WTC11 (cell line): ENCODE measurements around the gene CRACDL. TPM values are rescaled to one million over a fixed set of nuclear protein-coding genes. Genes with fewer than 3 reads are reported as not detected.
"Not testable (repeated sequence)": the region's sequence is repeated elsewhere in the genome, so short reads cannot be mapped to it uniquely, and the experiment has no call there.

ENCODE experiments used
- ATAC-seq: fragments of 200-7000 bp; cut with Tn5 transposase; 2 replicates; pipeline ENCODE4 v1.10.0; 2021; ENCODE audit warnings: mild to moderate bottlenecking, moderate library complexity
- CTCF ChIA-PET: fragments of 300-600 bp; sonication (Branson Sonifier 250); formaldehyde crosslinking; loops from one replicate; lab custom pipeline; 2021; ENCODE audit warnings: antibody characterized with exemption; lab: Charles Lee
- POLR2A ChIA-PET: fragments of 350-600 bp; sonication (Branson Sonifier 250); formaldehyde crosslinking; loops from one replicate; lab custom pipeline; 2021; ENCODE audit warnings: antibody characterized with exemption; lab: Charles Lee
- DNase-seq: peaks from one replicate; pipeline ENCODE4 v3.0.0; 2021; ENCODE audit warnings: low spot score
- H3K27ac Mint-ChIP-seq: 2 replicates; pipeline ENCODE4 v1.8.0; 2021; ENCODE audit warnings: mixed read lengths
- H3K27me3 Mint-ChIP-seq: 2 replicates; pipeline ENCODE4 v1.8.0; 2021; ENCODE audit warnings: low read depth, mild to moderate bottlenecking, moderate library complexity, mixed read lengths
- H3K36me3 Mint-ChIP-seq: 2 replicates; pipeline ENCODE4 v1.8.0; 2021; ENCODE audit warnings: mixed read lengths
- H3K4me1 Mint-ChIP-seq: 2 replicates; pipeline ENCODE4 v1.8.0; 2022; ENCODE audit warnings: mixed read lengths
- H3K4me3 Mint-ChIP-seq: 2 replicates; pipeline ENCODE4 v1.8.0; 2021; ENCODE audit warnings: mild to moderate bottlenecking, moderate library complexity, mixed read lengths
- H3K9me3 Mint-ChIP-seq: 2 replicates; pipeline ENCODE4 v1.8.0; 2021; ENCODE audit warnings: mixed read lengths
- ATF2 ChIP-seq: sonication (generic); formaldehyde crosslinking; IDR thresholded peaks from 2 replicates; pipeline ENCODE4 v1.8.1; 2022; ENCODE audit warnings: low read depth, missing genetic modification reagents, borderline replicate concordance
- FOXJ3 ChIP-seq: sonication (generic); formaldehyde crosslinking; IDR thresholded peaks from 2 replicates; pipeline ENCODE4 v1.9.0; 2021; ENCODE audit warnings: missing genetic modification reagents, mild to moderate bottlenecking, borderline replicate concordance
- FOXP1 ChIP-seq: sonication (generic); formaldehyde crosslinking; IDR thresholded peaks from 2 replicates; pipeline ENCODE4 v1.8.0; 2022; ENCODE audit warnings: missing genetic modification reagents, mild to moderate bottlenecking, moderate library complexity, borderline replicate concordance
- GTF2I ChIP-seq: fragments of 250-450 bp; sonication (Bioruptor Pico); conservative IDR thresholded peaks from 2 replicates; pipeline ENCODE4 v1.4.0; 2021; ENCODE audit warnings: mild to moderate bottlenecking
- HMGA2 ChIP-seq: fragments of 250-450 bp; sonication (Bioruptor Pico); IDR thresholded peaks from 2 replicates; pipeline ENCODE4 v1.4.0; 2021; ENCODE audit warnings: mild to moderate bottlenecking, moderate library complexity
- IRF2 ChIP-seq: sonication (generic); formaldehyde crosslinking; IDR thresholded peaks from 2 replicates; pipeline ENCODE4 v1.8.0; 2022; ENCODE audit warnings: low read depth, missing genetic modification reagents, borderline replicate concordance
- NFYB ChIP-seq: sonication (generic); formaldehyde crosslinking; conservative IDR thresholded peaks from 2 replicates; pipeline ENCODE4 v1.8.0; 2022; ENCODE audit warnings: low read depth, missing genetic modification reagents
- NR2C2 ChIP-seq: sonication (generic); formaldehyde crosslinking; IDR thresholded peaks from 2 replicates; pipeline ENCODE4 v1.8.0; 2022; ENCODE audit warnings: mild to moderate bottlenecking, missing genetic modification reagents
- PREB ChIP-seq: sonication (generic); formaldehyde crosslinking; IDR thresholded peaks from 2 replicates; pipeline ENCODE4 v1.8.1; 2022; ENCODE audit warnings: mild to moderate bottlenecking, missing genetic modification reagents, moderate library complexity, borderline replicate concordance
- RORB ChIP-seq: fragments of 250-450 bp; sonication (Bioruptor Pico); IDR thresholded peaks from 2 replicates; pipeline ENCODE4 v1.9.0; 2021; ENCODE audit warnings: mild to moderate bottlenecking
- SP1 ChIP-seq: sonication (generic); formaldehyde crosslinking; conservative IDR thresholded peaks from 2 replicates; pipeline ENCODE4 v1.8.1; 2022; ENCODE audit warnings: missing genetic modification reagents
- USF1 ChIP-seq: sonication (generic); formaldehyde crosslinking; IDR thresholded peaks from 2 replicates; pipeline ENCODE4 v1.8.0; 2022; ENCODE audit warnings: mild to moderate bottlenecking, missing genetic modification reagents
- ZBTB21 ChIP-seq: sonication (generic); formaldehyde crosslinking; IDR thresholded peaks from 2 replicates; pipeline ENCODE4 v1.8.1; 2023; ENCODE audit warnings: mild to moderate bottlenecking, missing genetic modification reagents, borderline replicate concordance
- ZBTB43 ChIP-seq: sonication (generic); formaldehyde crosslinking; IDR thresholded peaks from 2 replicates; pipeline ENCODE4 v1.8.1; 2023; ENCODE audit warnings: mild to moderate bottlenecking, missing genetic modification reagents
- ZNF138 ChIP-seq: sonication (generic); formaldehyde crosslinking; conservative IDR thresholded peaks from 2 replicates; pipeline ENCODE4 v1.8.1; 2022; ENCODE audit warnings: mild to moderate bottlenecking, moderate library complexity, missing genetic modification reagents
- ZNF219 ChIP-seq: sonication (generic); formaldehyde crosslinking; IDR thresholded peaks from 2 replicates; pipeline ENCODE4 v1.8.0; 2023; ENCODE audit warnings: missing genetic modification reagents, mild to moderate bottlenecking, borderline replicate concordance
- ZNF232 ChIP-seq: sonication (generic); formaldehyde crosslinking; IDR thresholded peaks from 2 replicates; pipeline ENCODE4 v1.8.0; 2022; ENCODE audit warnings: mild to moderate bottlenecking, missing genetic modification reagents
- ZNF263 ChIP-seq: sonication (generic); formaldehyde crosslinking; IDR thresholded peaks from 2 replicates; pipeline ENCODE4 v1.8.1; 2022; ENCODE audit warnings: low read depth, mild to moderate bottlenecking, moderate library complexity, missing genetic modification reagents
- ZNF396 ChIP-seq: fragments of 250-450 bp; sonication (Bioruptor Pico); IDR thresholded peaks from 2 replicates; pipeline ENCODE4 v1.8.0; 2021; ENCODE audit warnings: mild to moderate bottlenecking, moderate library complexity, borderline replicate concordance
- ZNF671 ChIP-seq: fragments of 250-450 bp; sonication (Bioruptor Pico); IDR thresholded peaks from 2 replicates; pipeline ENCODE4 v1.8.0; 2021; ENCODE audit warnings: mild to moderate bottlenecking
- total RNA-seq: library from RNA; stranded (reverse); gene quantifications from 3 replicates; pipeline ENCODE4 v1.2.3, GENCODE V29; 2021

The CRACDL gene
- total RNA-seq, 1 experiment from 2014 or later, result 0.72 TPM

GRCh38 chr2:98880266-98881152 is 55.5 kb downstream of the CRACDL start:
- Mint-ChIP-seq H3K4me1 (no peaks in the 10 kb centered on the region), H3K27ac (no peak overlapping the region), H3K27me3 (no peaks in the 10 kb centered on the region), H3K9me3 (peaks cover 9% of the 10 kb centered on the region), H3K36me3 (peaks cover 5% of the 10 kb centered on the region; the same call in 1 of the 2 replicates), H3K4me3 (no peak overlapping the region)
- ChIA-PET CTCF (interaction anchor here (0.6 to 0.9 kb wide), 3 partner anchors 42 to 185 kb away, joined by 3 to 4 read pairs (median 3); no protein-coding TSS in a partner anchor), POLR2A (no interaction called here)
- DNase-seq (no peak), ATAC-seq (no peak)
- TF ChIP-seq ZNF263 (CRISPR knock-in tag) (no peak), NFYB (no peak), NR2C2 (no peak), RORB (CRISPR knock-in tag) (no peak), FOXP1 (CRISPR knock-in tag) (no peak), HMGA2 (no peak), GTF2I (no peak), SP1 (CRISPR knock-in tag) (no peak), ZNF219 (CRISPR knock-in tag) (no peak), PREB (no peak), ZNF396 (no peak), ZNF138 (CRISPR knock-in tag) (no peak)

GRCh38 chr2:98877658-98878057 is 58.4 kb downstream of the CRACDL start:
- H3K4me1 Mint-ChIP-seq, POLR2A ChIA-PET, H3K4me3 Mint-ChIP-seq, H3K27ac Mint-ChIP-seq, ATAC-seq, DNase-seq, H3K27me3 Mint-ChIP-seq, H3K9me3 Mint-ChIP-seq, CTCF ChIA-PET, H3K36me3 Mint-ChIP-seq: not testable (repeated sequence)

- DNase-seq, result no peak
- H3K27me3 Mint-ChIP-seq, result no peaks in the 10 kb centered on the region
- H3K4me3 Mint-ChIP-seq, result no peak overlapping the region
These were observed 59.3 kb downstream of the CRACDL start for GRCh38 chr2:98876741-98877140.

More at GRCh38 chr2:98876741-98877140, 59.3 kb downstream of the CRACDL start:
- TF ChIP-seq ATF2 (CRISPR knock-in tag), result no peak
- TF ChIP-seq IRF2 (CRISPR knock-in tag), result no peak
- TF ChIP-seq ZNF671 (CRISPR knock-in tag), result no peak
- no peak for TF ChIP-seq FOXJ3 (CRISPR knock-in tag)
- TF ChIP-seq ZBTB43, result no peak
- no peak for TF ChIP-seq USF1 (CRISPR knock-in tag)
- no peak for TF ChIP-seq ZBTB21 (CRISPR knock-in tag)
- TF ChIP-seq ZNF232 (CRISPR knock-in tag), result no peak
- Mint-ChIP-seq H3K9me3 (no peaks in the 10 kb centered on the region), H3K27ac (no peak overlapping the region), H3K4me1 (0 out of 2 replicates have a peak, but pooled peaks cover 3% of the 10 kb centered on the region), H3K36me3 (no peaks in the 10 kb centered on the region)
- ChIA-PET POLR2A (no interaction called here), CTCF (interaction anchor here (0.6 kb wide), 1 partner anchor 193 kb away, joined by 3 read pairs; no protein-coding TSS in a partner anchor)
- ATAC-seq, result no peak
